ENCODE measurements around the gene CBX5. TPM values are rescaled to one million over a fixed set of nuclear protein-coding genes. Genes with fewer than 3 reads are reported as not detected.

CBX5 gene
- polyA plus RNA-seq, 1 donor (not counting 4 experiments of a cell fraction or from before 2014, with no cell fraction given), result 25.8 TPM

DNA sequence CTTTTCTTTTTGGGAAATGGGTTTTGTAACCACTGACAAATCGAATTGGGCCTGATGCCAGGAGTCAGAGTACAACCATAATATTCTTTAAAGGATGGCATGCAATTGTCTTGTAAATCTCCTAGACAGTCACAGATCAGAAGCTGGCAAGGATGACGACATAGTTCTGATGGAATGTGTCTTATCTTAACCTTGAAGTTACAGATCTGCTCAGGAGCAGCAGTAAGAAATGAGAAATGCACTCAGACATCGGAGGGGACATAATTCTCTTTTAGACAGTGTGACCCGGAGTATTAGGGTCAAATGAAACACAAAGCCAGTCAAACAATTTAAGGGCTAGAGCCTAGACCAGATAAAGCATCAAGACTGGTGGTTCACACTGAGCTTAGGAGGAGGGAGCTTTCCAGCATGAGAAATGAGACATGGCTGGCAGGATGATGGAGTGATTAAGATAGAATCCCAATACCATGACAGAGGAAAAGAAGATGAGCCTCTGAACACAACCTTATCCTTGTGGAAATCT, 17.5 kb downstream of the CBX5 start:
- H4K20me1 ChIP-seq (ENCODE audit: control insufficient read depth, extremely low read depth, insufficient read depth, low read length), result no peaks in the 10 kb centered on the region
- H3K27me3 ChIP-seq (ENCODE audit: control insufficient read depth, extremely low read depth, insufficient read depth, low read length), result no peaks in the 10 kb centered on the region
- TF ChIP-seq, protein P1, sequence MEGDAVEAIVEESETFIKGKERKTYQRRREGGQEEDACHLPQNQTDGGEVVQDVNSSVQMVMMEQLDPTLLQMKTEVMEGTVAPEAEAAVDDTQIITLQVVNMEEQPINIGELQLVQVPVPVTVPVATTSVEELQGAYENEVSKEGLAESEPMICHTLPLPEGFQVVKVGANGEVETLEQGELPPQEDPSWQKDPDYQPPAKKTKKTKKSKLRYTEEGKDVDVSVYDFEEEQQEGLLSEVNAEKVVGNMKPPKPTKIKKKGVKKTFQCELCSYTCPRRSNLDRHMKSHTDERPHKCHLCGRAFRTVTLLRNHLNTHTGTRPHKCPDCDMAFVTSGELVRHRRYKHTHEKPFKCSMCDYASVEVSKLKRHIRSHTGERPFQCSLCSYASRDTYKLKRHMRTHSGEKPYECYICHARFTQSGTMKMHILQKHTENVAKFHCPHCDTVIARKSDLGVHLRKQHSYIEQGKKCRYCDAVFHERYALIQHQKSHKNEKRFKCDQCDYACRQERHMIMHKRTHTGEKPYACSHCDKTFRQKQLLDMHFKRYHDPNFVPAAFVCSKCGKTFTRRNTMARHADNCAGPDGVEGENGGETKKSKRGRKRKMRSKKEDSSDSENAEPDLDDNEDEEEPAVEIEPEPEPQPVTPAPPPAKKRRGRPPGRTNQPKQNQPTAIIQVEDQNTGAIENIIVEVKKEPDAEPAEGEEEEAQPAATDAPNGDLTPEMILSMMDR (optimal IDR thresholded peaks at IDR 0.05 in 1 of 3, IDR thresholded peaks at IDR 0.05 in 1 of 3, conservative IDR thresholded peaks at IDR 0.05 in 1 of 3; ENCODE audit: extremely low read depth in 1 of 3, insufficient read depth in 2 of 3, low read length in 3 of 3), result no peak
- no peak for TF ChIP-seq EZH2 (IDR thresholded peaks at IDR 0.05; ENCODE audit: low read length)
- no peak overlapping the region for H2AFZ ChIP-seq (ENCODE audit: control insufficient read depth, low read length)
- no peak overlapping the region for H3K4me3 ChIP-seq (ENCODE audit: control insufficient read depth in 2 of 3, extremely low read depth in 1 of 3, insufficient read depth in 2 of 3, low read depth in 1 of 3, low read length in 3 of 3)
- peaks cover 0 to under 1% of the 10 kb centered on the region in 2 experiments for H3K36me3 ChIP-seq (ENCODE audit: control insufficient read depth in 2 of 2, extremely low read depth in 1 of 2, insufficient read depth in 2 of 2, low read length in 2 of 2)
- H3K4me1 ChIP-seq (ENCODE audit: control insufficient read depth, extremely low read depth, insufficient read depth, low read length), result peaks cover 32% of the 10 kb centered on the region
- peak; percentile 46 for FAIRE-seq
- no peak overlapping the region for H3K4me2 ChIP-seq (ENCODE audit: control insufficient read depth, extremely low read depth, insufficient read depth, low read depth, low read length)
- H3K9me3 ChIP-seq (ENCODE audit: control insufficient read depth, low read depth, low read length), result no peaks in the 10 kb centered on the region
- H3K27ac ChIP-seq (ENCODE audit: control insufficient read depth, insufficient read depth, low read length), result no peak overlapping the region
- no peak overlapping the region for H3K9ac ChIP-seq (ENCODE audit: control insufficient read depth, extremely low read depth, insufficient read depth, low read length)
- dilution Hi-C loops (cut with MboI; ENCODE audit: extremely low pct_ligation_motif_present, low sequenced_read_pairs), result no loop called here
- DNase-seq (ENCODE audit: low read depth, low spot score), result no peak
- H3K79me2 ChIP-seq (ENCODE audit: control insufficient read depth, insufficient read depth, low read length), result peaks cover 16% of the 10 kb centered on the region
- no peaks in the 10 kb centered on the region for H3K9me1 ChIP-seq (ENCODE audit: control insufficient read depth, extremely low read depth, insufficient read depth, low read length)

DNA sequence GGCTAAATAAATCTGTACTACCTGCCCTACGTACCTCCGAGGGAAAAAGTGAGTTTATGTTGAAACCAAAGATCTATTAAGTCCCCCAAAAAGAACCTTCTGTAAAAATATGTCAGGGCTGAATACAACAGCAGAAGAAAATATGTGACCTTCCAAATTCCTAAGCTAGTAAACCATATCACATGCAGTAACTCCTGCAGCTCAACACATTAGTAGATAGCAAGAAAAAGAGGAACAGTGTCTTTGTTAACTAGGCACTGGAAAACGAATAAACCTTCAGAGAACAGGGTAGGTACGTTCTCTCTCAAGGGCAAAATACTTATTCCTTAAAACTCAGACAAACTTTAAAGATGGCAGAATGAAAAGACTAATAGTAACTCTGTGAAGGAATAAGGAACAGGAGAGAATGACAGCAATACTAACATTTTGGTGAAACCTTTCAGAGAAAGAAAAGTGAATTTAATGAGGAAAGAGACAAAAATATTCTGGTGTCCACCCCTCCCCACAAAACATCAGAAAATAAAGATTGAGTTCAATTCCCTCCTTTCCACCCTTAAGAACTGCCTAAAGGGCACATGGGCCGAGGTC, 18.0 kb downstream of the CBX5 start:
- Histone ChIP-seq H2AFZ (ENCODE audit: control insufficient read depth, low read length) (no peak overlapping the region), H3K4me1 (ENCODE audit: control insufficient read depth, extremely low read depth, insufficient read depth, low read length) (peaks cover 32% of the 10 kb centered on the region), H3K27ac (ENCODE audit: control insufficient read depth, insufficient read depth, low read length) (no peak overlapping the region), H3K4me3 (ENCODE audit: control insufficient read depth in 2 of 3, extremely low read depth in 1 of 3, insufficient read depth in 2 of 3, low read depth in 1 of 3, low read length in 3 of 3) (no peak overlapping the region), H3K9me1 (ENCODE audit: control insufficient read depth, extremely low read depth, insufficient read depth, low read length) (no peaks in the 10 kb centered on the region), H3K36me3 (ENCODE audit: control insufficient read depth in 2 of 2, extremely low read depth in 1 of 2, insufficient read depth in 2 of 2, low read length in 2 of 2) (peaks cover 4 to 6% of the 10 kb centered on the region in 2 experiments), H3K9me3 (ENCODE audit: control insufficient read depth, low read depth, low read length) (no peaks in the 10 kb centered on the region), H3K4me2 (ENCODE audit: control insufficient read depth, extremely low read depth, insufficient read depth, low read depth, low read length) (no peak overlapping the region), H3K79me2 (ENCODE audit: control insufficient read depth, insufficient read depth, low read length) (peaks cover 16% of the 10 kb centered on the region), H3K9ac (ENCODE audit: control insufficient read depth, extremely low read depth, insufficient read depth, low read length) (no peak overlapping the region), H3K27me3 (ENCODE audit: control insufficient read depth, extremely low read depth, insufficient read depth, low read length) (no peaks in the 10 kb centered on the region), H4K20me1 (ENCODE audit: control insufficient read depth, extremely low read depth, insufficient read depth, low read length) (no peaks in the 10 kb centered on the region)
- FAIRE-seq, result no peak
- TF ChIP-seq, protein P1 (optimal IDR thresholded peaks at IDR 0.05 in 1 of 3, IDR thresholded peaks at IDR 0.05 in 1 of 3, conservative IDR thresholded peaks at IDR 0.05 in 1 of 3; ENCODE audit: extremely low read depth in 1 of 3, insufficient read depth in 2 of 3, low read length in 3 of 3), result no peak
- TF ChIP-seq EZH2 (IDR thresholded peaks at IDR 0.05; ENCODE audit: low read length), result no peak
- dilution Hi-C loops (cut with MboI; ENCODE audit: extremely low pct_ligation_motif_present, low sequenced_read_pairs), result no loop called here
- DNase-seq (ENCODE audit: low read depth, low spot score), result no peak

All from keratinocyte (primary cell).